ENCODE measurements around the gene TMEM221. TPM values are rescaled to one million over a fixed set of nuclear protein-coding genes. Genes with fewer than 3 reads are reported as not detected.

TMEM221 gene
- total and polyA plus RNA-seq, 11 donors, result 0.04 to 0.52 TPM; not detected in 9

DNA sequence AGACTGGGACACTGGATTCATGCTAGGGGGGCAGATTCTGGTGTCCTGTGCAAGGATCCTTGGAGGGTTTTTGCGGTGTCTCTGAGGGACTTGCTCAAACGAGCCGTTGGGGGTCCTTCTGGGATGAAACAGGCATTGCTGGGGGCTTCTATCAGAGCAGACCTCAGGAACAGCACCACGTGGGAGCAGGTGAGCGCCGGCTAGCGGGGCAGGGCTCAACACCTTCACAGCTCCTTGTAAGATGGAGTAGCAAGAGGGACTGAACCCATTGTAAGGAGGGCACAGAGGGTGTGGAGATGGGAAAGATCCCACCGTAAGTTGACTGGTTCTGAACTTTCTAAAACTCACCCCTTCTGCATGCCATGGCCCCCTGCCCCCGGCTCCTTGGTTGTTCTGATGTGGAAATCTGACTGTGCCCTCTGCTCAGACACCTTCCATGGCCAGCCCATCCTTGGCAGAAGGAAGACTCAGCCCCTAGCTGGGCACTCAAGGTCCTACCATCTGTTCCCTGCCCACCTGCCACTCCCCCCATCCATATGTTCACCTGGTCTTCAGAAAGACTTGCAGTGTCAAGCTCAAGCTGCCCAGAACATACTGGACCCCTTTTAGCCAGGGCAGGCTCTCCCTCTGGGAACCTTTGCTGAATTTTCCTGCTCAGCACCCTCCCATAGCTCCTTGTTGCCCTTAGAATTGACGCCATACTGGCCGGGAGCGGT, 23.1 kb upstream of the TMEM221 start:
- Histone ChIP-seq H3K36me3 (peaks cover 0 to 11% (median 0%) of the 10 kb centered on the region in 9 donors), H3K27ac (peak overlapping the region in 3 of 12 donors; percentile 29 to 91 (median 89)), H3K4me3 (peak overlapping the region in 9 of 12 donors; percentile 75 to 97 (median 87)), H3K4me1 (peaks cover 0 to 61% (median 26%) of the 10 kb centered on the region in 12 donors), H3K27me3 (no peaks in the 10 kb centered on the region), H3K9me3 (no peaks in the 10 kb centered on the region)
- TF ChIP-seq POLR2A (IDR thresholded peaks at IDR 0.05), result no peak
- TF ChIP-seq, protein P1, sequence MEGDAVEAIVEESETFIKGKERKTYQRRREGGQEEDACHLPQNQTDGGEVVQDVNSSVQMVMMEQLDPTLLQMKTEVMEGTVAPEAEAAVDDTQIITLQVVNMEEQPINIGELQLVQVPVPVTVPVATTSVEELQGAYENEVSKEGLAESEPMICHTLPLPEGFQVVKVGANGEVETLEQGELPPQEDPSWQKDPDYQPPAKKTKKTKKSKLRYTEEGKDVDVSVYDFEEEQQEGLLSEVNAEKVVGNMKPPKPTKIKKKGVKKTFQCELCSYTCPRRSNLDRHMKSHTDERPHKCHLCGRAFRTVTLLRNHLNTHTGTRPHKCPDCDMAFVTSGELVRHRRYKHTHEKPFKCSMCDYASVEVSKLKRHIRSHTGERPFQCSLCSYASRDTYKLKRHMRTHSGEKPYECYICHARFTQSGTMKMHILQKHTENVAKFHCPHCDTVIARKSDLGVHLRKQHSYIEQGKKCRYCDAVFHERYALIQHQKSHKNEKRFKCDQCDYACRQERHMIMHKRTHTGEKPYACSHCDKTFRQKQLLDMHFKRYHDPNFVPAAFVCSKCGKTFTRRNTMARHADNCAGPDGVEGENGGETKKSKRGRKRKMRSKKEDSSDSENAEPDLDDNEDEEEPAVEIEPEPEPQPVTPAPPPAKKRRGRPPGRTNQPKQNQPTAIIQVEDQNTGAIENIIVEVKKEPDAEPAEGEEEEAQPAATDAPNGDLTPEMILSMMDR (IDR thresholded peaks at IDR 0.05), result no peak
- intact Hi-C loops (cut with DNase I), result loop anchor here in 1 of 10 donors (10.0 kb wide), 1 partner anchor 83 kb away; the partner anchor contains the start of gene COLGALT1
- no peak for DNase-seq
- no peak for ATAC-seq
- WGBS, 4 donors, result 64 to 66% (median 66%) methylated on average over 12 of the region's 12 CpGs

DNA sequence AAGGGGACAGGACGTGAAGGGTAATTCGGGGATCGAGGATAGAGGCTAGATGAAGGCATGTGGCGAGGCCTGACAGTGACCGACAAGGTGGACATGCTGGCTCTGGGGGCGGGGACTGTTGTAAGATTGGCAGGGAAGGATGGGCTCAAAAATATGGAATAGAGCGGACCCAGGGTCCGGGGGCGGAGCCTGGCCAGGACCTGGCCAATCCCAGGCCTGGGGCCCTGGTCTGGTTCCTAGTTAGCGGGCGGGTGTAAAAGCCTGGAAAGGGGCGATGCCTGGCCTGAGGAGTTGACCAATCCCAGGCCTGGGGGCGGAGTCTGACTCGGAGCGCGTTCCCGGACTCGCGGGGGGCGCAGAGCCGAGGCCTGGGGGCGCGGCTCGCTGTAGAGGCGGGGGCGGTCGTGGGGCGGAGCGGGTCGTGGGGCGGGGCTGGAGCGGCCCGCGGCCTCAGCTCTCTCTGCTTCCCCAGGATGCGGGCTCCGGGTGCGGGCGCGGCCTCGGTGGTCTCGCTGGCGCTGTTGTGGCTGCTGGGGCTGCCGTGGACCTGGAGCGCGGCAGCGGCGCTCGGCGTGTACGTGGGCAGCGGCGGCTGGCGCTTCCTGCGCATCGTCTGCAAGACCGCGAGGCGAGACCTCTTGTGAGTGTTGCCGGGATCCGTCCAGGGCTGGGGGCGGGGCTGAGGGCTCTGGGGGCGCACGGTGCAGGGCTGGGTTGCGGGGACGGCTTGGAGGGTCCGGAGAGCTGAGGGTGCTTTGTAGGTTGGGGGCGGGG, 21.8 kb upstream of the TMEM221 start, which contains the start of gene SLC27A1:
SLC27A1 (plus strand) TSS at position 457 of the 774 bp plus-strand sequence; CDS start at position 474, 17 bp downstream.
- WGBS, 4 donors, result 0 to 1% (median 0%) methylated on average over 18 to 67 of the region's 67 CpGs
- intact Hi-C loops (cut with DNase I), result loop anchor here in 2 of 10 donors (1.0 to 10.0 kb wide), 2 partner anchors 42 to 85 kb away; partner anchors contain the start of gene COLGALT1 (in 1 of the 2)
- peaks cover 0 to 56% (median 17%) of the 10 kb centered on the region in 12 donors for H3K4me1 ChIP-seq
- peaks cover 0 to 11% (median 0%) of the 10 kb centered on the region in 9 donors for H3K36me3 ChIP-seq
- peak within 1 kb of the TSS; percentile 78 to 98 (median 95) for H3K27ac ChIP-seq
- peak within 1 kb of the TSS; percentile 62 to 97 (median 86) for H3K4me3 ChIP-seq
- TF ChIP-seq POLR2A (IDR thresholded peaks at IDR 0.05), result peak in 1 of 2 donors; percentile 33
- TF ChIP-seq, protein P1 (IDR thresholded peaks at IDR 0.05), result no peak
- peak; percentile 98 to 100 (median 99) for DNase-seq
- ATAC-seq, result peak; percentile 84 to 93 (median 90)
- no peaks in the 10 kb centered on the region for H3K9me3 ChIP-seq
- H3K27me3 ChIP-seq, result no peaks in the 10 kb centered on the region

DNA sequence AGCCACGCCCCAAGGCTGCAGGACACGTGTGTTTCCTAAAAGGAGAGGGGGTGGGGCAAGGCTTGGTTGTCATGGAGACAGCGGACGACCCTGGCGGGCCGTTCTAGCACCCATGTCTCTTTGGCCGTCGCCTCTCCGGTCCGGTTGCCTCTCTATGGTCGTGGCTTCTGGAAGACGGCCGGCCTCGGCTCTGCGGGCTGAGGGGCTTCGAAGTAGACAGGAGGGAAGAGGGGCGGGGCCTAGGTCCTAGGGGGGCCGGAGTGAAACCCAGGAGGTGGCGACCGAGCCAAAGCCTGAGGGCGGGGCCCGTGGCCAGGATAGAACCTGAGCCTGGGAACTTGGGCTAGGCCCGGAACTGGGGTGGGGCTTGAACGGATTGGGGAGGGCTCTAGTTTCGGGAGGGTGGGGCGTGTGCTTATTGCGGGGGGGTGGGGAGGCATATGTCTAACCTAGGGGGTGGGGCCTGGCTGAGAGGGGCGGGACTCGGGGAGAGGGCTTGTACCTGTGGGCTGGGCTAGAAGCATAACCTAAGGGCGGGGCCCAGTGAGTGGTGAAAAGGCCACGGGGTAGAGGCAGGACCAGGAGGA, 21.1 kb upstream of the TMEM221 start:
- ATAC-seq (peak; percentile 78 to 83 (median 82)), DNase-seq (peak; percentile 94 to 97 (median 96))
- intact Hi-C loops (cut with DNase I), result loop anchor here in 8 of 10 donors (1.0 to 10.0 kb wide), 9 partner anchors 43 to 125 kb away; partner anchors contain the start of genes CCDC194 (in 6 of the 8), PGLS (in 2 of the 8) and COLGALT1 (in 1 of the 8)
- WGBS, 4 donors, result 1 to 2% (median 1%) methylated on average over 16 to 31 of the region's 31 CpGs
- H3K4me1 ChIP-seq, result peaks cover 0 to 51% (median 13%) of the 10 kb centered on the region in 12 donors
- H3K27me3 ChIP-seq, result no peaks in the 10 kb centered on the region
- H3K9me3 ChIP-seq, result no peaks in the 10 kb centered on the region
- H3K36me3 ChIP-seq, result peaks cover 0 to 11% (median 0%) of the 10 kb centered on the region in 9 donors
- H3K27ac ChIP-seq, result peak overlapping the region; percentile 78 to 98 (median 95)
- H3K4me3 ChIP-seq, result peak overlapping the region; percentile 62 to 97 (median 86)
- no peak for TF ChIP-seq POLR2A (IDR thresholded peaks at IDR 0.05)
- TF ChIP-seq, protein P1 (IDR thresholded peaks at IDR 0.05), result no peak

Measured in heart left ventricle (tissue), 16 donors.